Dedifferentiated amniotic fluid mesenchymal stem cell (primary cell): ENCODE results near the gene DTNB.

Experiments used
- DNase-seq: peaks from one replicate; pipeline ENCODE4 v3.0.0-alpha.2; 2016; ENCODE audit errors: extremely low spot score

DTNB gene

GRCh38 chr2:25467743-25468142, 205.6 kb downstream of the DTNB start:
- no peak for DNase-seq

GRCh38 chr2:25462021-25462420, 211.4 kb downstream of the DTNB start:
- DNase-seq, result no peak

GRCh38 chr2:25460261-25460905, 213.0 kb downstream of the DTNB start:
- DNase-seq, result no peak

- no peak for DNase-seq
Observed at GRCh38 chr2:25454824-25455611, 218.4 kb downstream of the DTNB start.

GRCh38 chr2:25453199-25453905, 220.0 kb downstream of the DTNB start:
- no peak for DNase-seq

GRCh38 chr2:25448808-25449207, 224.6 kb downstream of the DTNB start:
- no peak for DNase-seq

GRCh38 chr2:25447018-25447417, 226.4 kb downstream of the DTNB start:
- no peak for DNase-seq

GRCh38 chr2:25446122-25446521, 227.3 kb downstream of the DTNB start:
- DNase-seq, result no peak

- no peak for DNase-seq
Observed at GRCh38 chr2:25445464-25445863, 227.9 kb downstream of the DTNB start.

GRCh38 chr2:25444608-25445270, 228.6 kb downstream of the DTNB start:
- DNase-seq, result no peak

GRCh38 chr2:25443766-25444165, 229.6 kb downstream of the DTNB start:
- no peak for DNase-seq

GRCh38 chr2:25441353-25441752, 232.0 kb downstream of the DTNB start:
- DNase-seq, result no peak

- no peak for DNase-seq
Observed at GRCh38 chr2:25438793-25439192, 234.6 kb downstream of the DTNB start.

- no peak for DNase-seq
Observed at GRCh38 chr2:25437881-25438662, 235.3 kb downstream of the DTNB start.

- no peak for DNase-seq
Observed at GRCh38 chr2:25435421-25435820, 238.0 kb downstream of the DTNB start.

- DNase-seq, result no peak
Observed at GRCh38 chr2:25431604-25432003, 241.8 kb downstream of the DTNB start.

- no peak for DNase-seq
Observed at GRCh38 chr2:25430556-25430955, 242.8 kb downstream of the DTNB start.

- DNase-seq, result no peak
Observed at GRCh38 chr2:25426326-25426725, 247.1 kb downstream of the DTNB start.

- DNase-seq, result no peak
Observed at GRCh38 chr2:25424426-25425028, 248.8 kb downstream of the DTNB start.

- DNase-seq, result no peak
Observed at GRCh38 chr2:25421820-25422411, 251.5 kb downstream of the DTNB start.

- no peak for DNase-seq
Observed at GRCh38 chr2:25421289-25421688, 252.1 kb downstream of the DTNB start.
